ENCODE measurements around the gene SLC9B2. TPM values are rescaled to one million over a fixed set of nuclear protein-coding genes. Genes with fewer than 3 reads are reported as not detected.

The SLC9B2 gene
- total RNA-seq, 2 donors from 2014 or later: 10.1 to 14.8 TPM

- H3K9me3 ChIP-seq: no peaks in the 10 kb centered on the region
Measured at GRCh38 chr4:102988429-102989020, 88.0 kb downstream of the SLC9B2 start.

DNA sequence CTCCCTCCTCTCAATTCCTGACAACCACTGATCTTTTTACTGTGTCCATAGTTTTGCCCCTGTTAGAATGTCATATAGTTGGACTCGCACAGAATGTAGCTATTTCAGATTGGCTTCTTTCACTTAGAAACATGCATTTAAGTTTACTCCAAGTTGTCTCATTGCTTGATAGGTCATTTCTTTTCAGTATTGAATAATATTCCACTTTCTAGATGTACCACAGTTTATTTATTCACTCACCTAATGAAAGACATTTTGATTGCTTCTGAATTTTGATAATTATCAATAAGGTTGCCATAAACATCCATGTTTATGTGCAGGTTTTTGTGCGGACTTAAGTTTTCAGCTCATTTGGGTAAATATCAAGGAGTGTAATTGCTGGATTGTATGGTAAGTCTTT, 95.6 kb downstream of the SLC9B2 start:
- Histone ChIP-seq H3K4me1 (no peaks in the 10 kb centered on the region), H3K36me3 (replicated peaks in 1 of 2; ENCODE audit: insufficient read depth in 1 of 2, low read depth in 2 of 2) (no peaks in the 10 kb centered on the region), H3K27me3 (no peaks in the 10 kb centered on the region), H3K4me3 (no peak overlapping the region), H3K27ac (no peak overlapping the region), H3K9me3 (no peaks in the 10 kb centered on the region)
- DNase-seq: no peak
- no peak for TF ChIP-seq POLR2A (IDR thresholded peaks at IDR 0.05)
- TF ChIP-seq CTCF (IDR thresholded peaks at IDR 0.05): no peak
- WGBS, 2 donors: 85 to 92% methylated on average over 2 of the region's 2 CpGs
- no peak for ATAC-seq
- intact Hi-C loops (cut with DNase I): no loop called here

More at GRCh38 chr4:102988429-102989020, 88.0 kb downstream of the SLC9B2 start:
- TF ChIP-seq CTCF (IDR thresholded peaks at IDR 0.05) (no peak), POLR2A (IDR thresholded peaks at IDR 0.05) (no peak)
- no peak overlapping the region for H3K27ac ChIP-seq
- DNase-seq (no peak), ATAC-seq (no peak)
- WGBS, 2 donors: 93% methylated on average over 1 of the region's 1 CpG
- no peaks in the 10 kb centered on the region for H3K36me3 ChIP-seq (replicated peaks in 1 of 2; ENCODE audit: insufficient read depth in 1 of 2, low read depth in 2 of 2)
- intact Hi-C loops (cut with DNase I): no loop called here
- no peaks in the 10 kb centered on the region for H3K4me1 ChIP-seq
- no peak overlapping the region for H3K4me3 ChIP-seq
- no peaks in the 10 kb centered on the region for H3K27me3 ChIP-seq

Other genes with a start within 250 kb of the SLC9B2 start
- gene UBE2D3, start 249.2 kb downstream of the SLC9B2 start, total RNA-seq: 100 to 1,000 TPM; 149 to 323 TPM
- 10 to 100 TPM in 1 of 2 donors, 1 to 10 TPM in 1; 4.0 to 23.6 TPM for gene CISD2, start 207.8 kb downstream of the SLC9B2 start, total RNA-seq
- not detected for gene SLC9B1, start 57.1 kb downstream of the SLC9B2 start, total RNA-seq
- 10 to 100 TPM; 25.4 to 40.2 TPM for gene BDH2, start 23.1 kb upstream of the SLC9B2 start, total RNA-seq
- gene CENPE, start 121.6 kb upstream of the SLC9B2 start, total RNA-seq: under 1 TPM; 0.26 to 0.33 TPM

All from body of pancreas (tissue), 4 donors.